ENCODE results near the gene SENP7.
"Not testable (repeated sequence)": the region's sequence is repeated elsewhere in the genome, so short reads cannot be mapped to it uniquely, and the experiment has no call there.

Gene SENP7

GRCh38 chr3:101325393-101326134 is 187.4 kb downstream of the SENP7 start:
- DNase-seq, result no peak

GRCh38 chr3:101320475-101320874 is 192.5 kb downstream of the SENP7 start, which contains the start of gene IMPG2:
TSS of gene IMPG2 (minus strand) at chr3:101320575. CDS start at chr3:101320372, 203 bp downstream.
- no peak for DNase-seq

GRCh38 chr3:101319531-101319930 is 193.5 kb downstream of the SENP7 start:
- no peak for DNase-seq

- no peak for DNase-seq
Observed at GRCh38 chr3:101312545-101312944, 200.5 kb downstream of the SENP7 start.

- DNase-seq, result no peak
Observed at GRCh38 chr3:101311676-101312075, 201.3 kb downstream of the SENP7 start.

- DNase-seq, result no peak
Observed at GRCh38 chr3:101310978-101311375, 202.0 kb downstream of the SENP7 start.

GRCh38 chr3:101308147-101308772 is 204.8 kb downstream of the SENP7 start:
- not testable (repeated sequence) for DNase-seq

- no peak for DNase-seq
Observed at GRCh38 chr3:101303836-101304235, 209.2 kb downstream of the SENP7 start.

- DNase-seq, result no peak
Observed at GRCh38 chr3:101303089-101303731, 209.8 kb downstream of the SENP7 start.

- no peak for DNase-seq
Observed at GRCh38 chr3:101300073-101300472, 212.9 kb downstream of the SENP7 start.

GRCh38 chr3:101292027-101292426 is 221.0 kb downstream of the SENP7 start:
- no peak for DNase-seq

- no peak for DNase-seq
Observed at GRCh38 chr3:101288294-101288693, 224.7 kb downstream of the SENP7 start.

- DNase-seq, result no peak
Observed at GRCh38 chr3:101284757-101285156, 228.3 kb downstream of the SENP7 start.

GRCh38 chr3:101281521-101282030 is 231.4 kb downstream of the SENP7 start:
- DNase-seq, result no peak

GRCh38 chr3:101279765-101280385 is 233.1 kb downstream of the SENP7 start:
- no peak for DNase-seq

- no peak for DNase-seq
Observed at GRCh38 chr3:101279162-101279561, 233.8 kb downstream of the SENP7 start.

- DNase-seq, result no peak
Observed at GRCh38 chr3:101278727-101279126, 234.3 kb downstream of the SENP7 start.

Data from stimulated activated CD4-positive, alpha-beta T cell treated with anti-CD3 and anti-CD28 coated beads, Interleukin-4, amount 100 ng/mL, for 4 hours (primary cell).